HK-2 (cell line): Measurements from ENCODE around the gene ABCC1.
"Not testable (repeated sequence)": the region's sequence is repeated elsewhere in the genome, so short reads cannot be mapped to it uniquely, and the experiment has no call there.

ENCODE experiments used
- DNase-seq: peaks from one replicate; pipeline ENCODE4 v3.0.0-alpha.2; 2018; ENCODE audit not compliant: unreplicated experiment

The ABCC1 gene

DNA sequence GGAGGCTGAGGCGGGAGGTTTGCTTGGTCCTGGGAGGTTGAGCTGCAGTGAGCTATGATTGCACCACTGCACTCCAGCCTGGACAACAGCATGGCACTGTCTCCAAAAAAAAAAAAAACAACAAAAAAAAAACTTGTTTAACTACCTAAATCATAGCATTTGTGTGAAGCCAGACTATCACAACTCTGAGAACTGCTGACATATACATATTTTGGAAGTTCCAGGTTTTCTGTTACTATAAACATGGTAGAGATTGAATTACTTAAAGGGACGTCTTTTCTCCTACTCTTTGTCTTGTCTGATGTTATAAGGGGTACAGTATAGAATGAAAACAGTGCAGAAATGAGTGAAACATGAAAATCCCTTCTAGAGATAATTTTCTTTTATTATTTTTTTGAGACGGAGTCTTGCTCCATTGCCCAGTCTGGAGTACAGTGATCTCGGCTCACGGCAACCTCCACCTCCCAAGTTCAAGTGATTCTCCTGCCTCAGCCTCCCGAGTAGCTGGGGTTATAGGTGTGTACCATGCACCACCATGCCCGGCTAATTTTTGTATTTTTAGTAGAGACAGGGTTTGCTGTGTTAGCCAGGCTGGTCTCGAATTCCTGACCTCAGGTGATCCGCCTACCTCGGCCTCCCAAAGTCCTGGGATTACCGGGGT is 18.4 kb downstream of the ABCC1 start:
- no peak for DNase-seq

DNA sequence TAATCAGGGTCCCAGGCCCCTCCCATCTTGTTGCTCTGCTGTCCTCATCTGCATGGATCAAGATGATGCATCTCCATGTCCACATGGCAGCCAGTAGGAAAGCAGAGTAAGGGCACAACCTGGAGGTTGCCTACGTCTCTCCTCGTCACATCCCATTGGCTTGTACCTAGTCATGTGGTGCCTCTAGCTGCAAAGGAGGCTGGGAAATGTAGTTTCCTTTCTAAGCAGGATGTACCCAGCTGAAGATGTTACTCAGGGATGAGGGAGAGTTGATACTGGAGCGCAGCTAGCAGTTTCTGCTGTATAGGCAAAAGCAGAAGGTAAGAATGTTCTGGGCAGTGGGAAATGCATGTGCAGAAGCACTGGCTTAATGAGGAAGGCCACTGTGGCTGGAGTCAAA is 20.8 kb downstream of the ABCC1 start:
- DNase-seq, result no peak

DNA sequence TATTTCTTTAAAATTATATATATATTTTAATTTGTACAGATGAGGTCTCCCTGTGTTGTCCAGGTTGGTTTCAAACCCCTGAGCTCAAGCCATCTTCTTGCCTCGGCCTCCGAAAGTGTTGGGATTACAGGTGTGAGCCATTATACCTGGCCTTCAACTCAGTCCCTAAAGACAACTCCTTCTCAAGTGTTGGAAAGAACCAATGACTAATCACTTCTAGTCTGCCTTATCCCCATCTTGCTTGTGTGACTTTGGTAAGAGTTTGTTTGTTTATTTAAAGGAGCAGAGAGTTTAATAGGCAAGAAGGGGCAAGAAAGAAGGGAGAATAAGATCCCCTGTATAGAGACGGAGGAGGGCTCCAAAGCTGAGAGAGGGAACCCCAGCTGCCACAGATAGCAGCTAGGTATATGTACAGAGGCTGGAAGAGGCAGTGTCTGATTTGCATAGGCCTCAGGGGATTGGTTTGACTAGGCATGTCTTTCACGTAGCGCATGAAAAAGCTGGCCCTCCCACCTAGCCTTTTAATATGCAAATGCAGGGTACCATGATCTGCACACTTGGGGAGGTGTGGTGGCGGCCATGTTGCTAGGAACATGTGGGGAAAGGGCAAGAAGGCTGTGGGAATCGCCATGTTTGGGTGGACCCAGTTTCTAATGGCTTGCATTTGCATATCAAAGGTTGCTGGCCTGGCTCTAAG is 21.5 kb downstream of the ABCC1 start:
- DNase-seq, result no peak

DNA sequence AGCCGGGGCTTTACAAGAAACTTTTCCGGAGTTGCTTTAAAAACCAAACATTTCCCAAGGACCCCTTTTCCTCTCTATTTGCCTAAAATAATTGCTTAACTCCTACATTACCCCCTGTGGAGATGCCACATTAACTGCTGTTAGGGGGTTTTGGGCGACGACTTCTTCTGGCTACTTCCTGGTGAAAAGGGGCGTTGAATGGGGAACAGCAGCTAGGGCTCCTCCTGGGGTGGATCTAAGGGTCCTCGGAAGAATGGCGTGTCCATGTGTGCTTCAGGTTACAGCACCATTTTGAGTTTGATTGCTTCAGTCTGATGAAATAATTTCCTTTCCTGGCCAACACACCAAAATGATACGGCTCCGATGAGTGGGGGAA is 22.0 kb downstream of the ABCC1 start:
- no peak for DNase-seq

DNA sequence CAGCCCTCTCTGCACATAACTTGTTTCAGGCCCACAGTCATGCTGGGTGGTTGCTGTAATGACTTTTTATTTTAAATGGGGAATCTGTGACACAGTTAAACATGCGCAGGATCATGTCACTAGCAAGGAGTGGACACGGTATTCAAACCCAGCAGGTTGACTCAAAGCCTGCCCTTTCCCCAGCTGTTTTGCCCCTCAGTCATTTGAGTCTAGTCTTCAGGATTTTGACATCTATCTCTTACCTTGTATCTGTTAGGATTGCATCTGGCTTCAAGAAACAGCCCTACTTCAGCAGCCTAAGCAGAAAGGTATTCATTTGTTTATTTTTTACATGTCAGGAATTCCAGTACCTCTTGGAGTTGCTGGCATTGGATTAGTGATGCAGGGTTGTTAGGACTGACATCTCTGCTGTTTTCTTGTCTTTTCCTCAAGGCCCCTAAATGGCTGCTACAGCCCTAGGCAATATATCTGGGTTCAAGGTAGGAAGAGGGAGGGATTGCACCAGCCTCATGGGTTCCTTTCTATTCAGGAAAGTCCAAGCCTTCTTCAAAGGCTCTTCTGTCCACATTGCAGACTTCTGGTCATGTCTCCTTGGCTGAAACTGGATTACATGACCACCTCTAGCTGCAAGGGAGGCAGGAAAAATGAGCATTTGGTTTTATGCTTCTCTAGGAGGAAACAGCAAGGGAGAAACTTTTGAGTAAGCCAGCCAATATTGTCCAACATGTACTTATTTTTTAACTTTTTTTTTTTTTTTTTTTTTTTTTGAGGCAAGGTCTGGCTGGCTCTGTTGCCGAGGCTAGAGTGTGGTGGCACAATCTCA is 22.8 kb downstream of the ABCC1 start:
- DNase-seq, result no peak

DNA sequence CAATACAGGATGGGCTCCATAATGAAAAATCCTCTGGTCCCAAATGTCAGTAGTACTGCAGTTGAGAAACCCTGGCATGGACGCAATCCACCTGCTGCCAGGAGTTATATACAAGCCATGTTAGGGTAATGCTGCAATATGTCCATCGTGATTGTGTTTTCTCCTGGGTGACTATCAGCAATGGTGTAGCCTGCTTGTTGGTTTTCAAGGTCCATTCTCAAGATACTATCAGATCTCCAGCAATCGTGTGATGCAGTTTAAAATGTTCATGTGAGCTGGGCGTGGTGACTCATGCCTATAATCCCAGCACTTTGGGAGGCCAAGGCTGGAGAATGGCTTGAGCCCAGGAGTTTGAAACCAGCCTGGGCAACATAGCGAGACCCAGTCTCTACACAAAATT is 24.0 kb downstream of the ABCC1 start:
- DNase-seq, result no peak

DNA sequence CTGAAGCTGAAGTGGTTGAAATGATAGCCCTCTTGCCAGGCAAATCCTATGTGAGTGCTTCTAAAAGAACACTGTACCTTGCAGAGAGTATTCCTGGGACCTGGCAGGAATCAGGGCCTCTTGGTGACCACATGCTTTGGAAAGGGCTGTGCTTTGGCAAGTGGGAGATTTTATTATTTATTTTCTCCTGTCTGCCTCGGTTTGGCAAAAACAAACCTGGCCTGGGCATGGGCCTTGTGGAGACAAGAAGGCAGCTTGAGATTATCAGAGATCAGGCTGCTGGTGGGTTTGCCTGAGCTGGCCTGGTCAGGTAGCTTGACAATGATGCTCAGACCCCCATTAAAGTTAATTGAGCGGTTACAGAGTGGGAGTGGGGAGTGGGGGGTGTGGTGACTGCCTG is 24.6 kb downstream of the ABCC1 start:
- no peak for DNase-seq

DNA sequence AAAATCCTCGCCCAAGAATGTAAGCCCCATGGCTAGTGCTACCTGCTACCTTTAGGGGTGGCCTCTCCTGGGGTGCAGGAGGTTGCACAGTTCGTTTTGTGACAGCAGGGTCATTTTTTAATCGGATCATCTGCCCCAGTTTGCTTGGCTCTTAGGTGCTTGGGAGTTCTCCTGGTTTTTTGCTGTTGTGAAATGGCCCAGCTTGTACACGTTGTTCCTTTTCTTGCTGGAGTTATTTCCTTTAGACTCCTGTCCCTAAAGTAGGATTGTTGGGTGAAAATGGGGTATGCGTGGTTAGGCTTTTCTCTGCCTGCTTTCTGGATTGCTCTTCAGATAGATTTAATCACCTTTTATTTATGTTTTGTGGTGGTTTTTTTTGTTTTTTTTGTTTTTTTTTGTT is 25.8 kb downstream of the ABCC1 start:
- DNase-seq, result no peak

DNA sequence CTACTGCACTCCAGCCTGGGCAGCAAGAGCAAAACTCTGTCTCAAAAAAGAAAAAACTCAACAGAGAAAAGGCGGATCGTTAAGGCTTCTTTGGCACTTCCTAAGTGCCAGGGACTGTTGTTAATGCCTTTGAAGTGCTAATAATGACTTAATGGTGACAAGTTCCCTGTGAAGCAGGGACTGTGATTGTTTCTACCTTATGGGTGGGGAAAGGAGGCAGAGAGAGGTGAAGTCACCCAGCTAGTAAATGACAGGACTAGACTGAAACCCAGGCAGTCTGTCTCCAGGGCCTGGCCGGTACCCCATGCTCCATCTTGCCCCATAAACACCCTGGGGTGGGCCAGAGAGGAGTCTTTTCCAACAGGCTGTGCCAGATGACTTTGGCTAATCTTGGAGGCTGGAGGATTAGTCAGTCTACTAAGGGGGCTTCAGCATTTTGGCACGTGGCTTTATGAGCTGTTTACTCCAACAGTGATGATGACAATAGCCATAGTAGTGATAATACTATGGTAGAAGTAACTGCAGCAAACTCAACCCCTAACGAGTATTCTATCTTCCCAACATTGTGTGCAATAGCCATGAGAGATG is 26.9 kb downstream of the ABCC1 start:
- no peak for DNase-seq

DNA sequence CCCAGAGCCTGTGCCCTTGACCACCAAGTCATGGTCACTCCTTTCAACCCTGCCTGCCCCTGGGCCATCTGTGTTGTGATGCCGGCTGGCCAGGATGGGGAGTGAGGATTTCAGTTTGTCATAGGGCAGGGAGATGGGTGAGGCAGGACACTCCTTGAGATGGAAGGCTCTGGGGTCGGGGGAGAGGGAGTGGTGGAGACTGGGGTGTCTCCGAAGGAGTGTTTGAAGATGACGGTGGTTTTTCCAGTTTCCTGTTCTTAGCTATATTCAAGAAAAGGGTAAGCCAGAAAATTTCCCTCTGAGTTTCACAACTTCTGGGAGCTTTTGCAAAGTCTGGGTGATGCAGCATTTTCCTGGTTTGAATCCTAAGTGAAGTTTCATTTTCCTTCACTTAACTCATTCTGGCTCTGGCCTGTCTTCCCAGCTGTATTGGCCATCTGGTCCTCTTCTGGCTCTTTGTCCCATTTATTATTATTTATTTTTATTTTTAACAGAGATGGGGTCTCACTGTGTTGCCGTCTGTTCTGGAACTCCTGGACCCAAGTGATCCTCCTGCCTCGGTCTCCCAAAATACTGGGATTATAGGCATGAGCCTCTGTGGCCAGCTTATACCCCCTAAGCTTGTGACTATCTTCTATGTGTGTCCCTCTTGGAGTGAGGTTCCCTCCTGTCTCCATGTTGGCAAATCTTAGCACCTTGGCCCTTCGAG is 27.7 kb downstream of the ABCC1 start:
- no peak for DNase-seq

DNA sequence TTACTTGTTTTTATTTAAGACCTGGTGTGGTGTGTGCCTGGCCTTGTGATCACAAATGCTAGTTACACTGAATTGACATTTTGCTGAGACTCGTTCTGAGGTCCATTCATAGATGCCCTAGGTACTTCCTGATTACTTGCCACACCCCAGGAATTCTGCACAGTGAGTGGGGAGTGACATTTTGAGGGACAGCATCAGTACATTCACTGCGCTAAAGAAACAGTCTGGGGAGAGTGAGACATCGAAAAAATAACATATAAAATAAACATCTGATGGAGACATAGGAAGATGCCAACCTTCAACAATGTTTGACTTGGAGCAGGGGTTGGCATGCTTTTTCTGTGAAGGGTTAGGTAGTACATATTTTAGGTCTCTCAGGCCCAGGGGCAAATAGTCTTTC is 30.4 kb downstream of the ABCC1 start:
- DNase-seq, result no peak

DNA sequence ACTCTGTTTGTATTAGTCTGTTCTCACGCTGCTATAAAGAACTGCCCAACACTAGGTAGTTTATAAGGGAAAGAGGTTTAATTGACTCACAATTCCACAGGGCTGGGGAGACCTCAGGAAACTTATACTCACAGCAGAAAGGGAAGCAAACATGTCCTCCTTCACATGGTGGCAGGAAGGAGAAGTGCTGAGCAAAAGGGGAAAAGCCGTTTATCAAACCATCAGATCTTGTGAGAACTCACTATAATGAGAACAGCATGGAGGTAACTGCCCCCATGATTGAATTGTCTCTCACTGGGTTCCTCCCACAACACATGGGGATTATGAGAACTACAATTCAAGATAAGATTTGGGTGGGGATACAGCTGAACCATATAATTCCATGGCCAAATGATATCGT is 30.9 kb downstream of the ABCC1 start:
- no peak for DNase-seq

DNA sequence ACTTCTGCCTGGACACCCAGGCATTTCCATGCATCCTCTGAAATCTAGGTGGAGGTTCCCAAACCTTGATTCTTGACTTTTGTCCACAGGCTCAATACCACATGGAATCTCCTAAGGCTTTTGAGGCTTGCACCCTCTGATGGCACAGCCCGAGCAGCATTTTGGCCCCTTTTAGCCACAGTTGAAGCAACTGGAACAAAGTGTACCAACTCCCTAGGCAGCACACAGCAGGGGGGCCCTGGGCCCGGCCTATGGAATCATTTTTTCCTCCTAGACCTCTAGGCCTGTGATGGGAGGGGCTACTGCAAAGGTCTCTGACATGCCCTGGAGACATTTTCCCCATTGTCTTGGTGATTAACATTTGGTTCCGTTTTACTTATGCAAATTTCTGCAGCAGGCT is 32.0 kb downstream of the ABCC1 start:
- no peak for DNase-seq

DNA sequence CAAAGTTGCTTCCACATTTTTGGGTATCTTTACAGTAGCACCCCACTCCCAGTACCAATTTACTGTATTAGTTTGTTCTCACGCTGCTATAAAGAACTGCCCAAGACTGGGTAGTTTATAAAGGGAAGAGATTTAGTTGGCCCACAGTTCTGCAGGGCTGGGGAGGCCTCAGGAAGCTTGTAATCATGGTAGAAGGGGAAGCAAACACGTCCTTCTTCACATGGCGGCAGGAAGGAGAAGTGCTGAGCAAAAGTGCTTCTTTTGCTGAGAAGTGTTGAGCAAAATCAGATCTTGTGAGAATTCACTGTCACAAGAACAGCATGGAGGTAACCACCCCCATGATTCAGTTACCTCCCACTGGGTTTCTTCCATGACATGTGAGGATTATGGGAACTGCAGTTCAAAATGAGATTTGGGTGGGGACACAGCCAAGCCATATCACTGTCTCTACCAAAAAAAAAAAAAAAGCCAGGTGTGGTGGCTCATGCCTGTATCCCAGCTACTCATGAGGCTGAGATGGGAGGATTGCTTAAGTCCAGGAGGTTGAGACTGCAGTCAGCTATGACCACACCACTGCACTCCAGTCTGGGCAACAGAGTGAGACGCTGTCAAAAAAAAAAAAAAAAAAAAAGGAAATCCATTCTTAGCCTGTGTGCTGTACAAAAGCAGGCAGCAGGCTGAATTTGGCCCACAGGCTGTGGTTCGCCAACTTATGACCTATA is 32.9 kb downstream of the ABCC1 start:
- DNase-seq, result not testable (repeated sequence)

DNA sequence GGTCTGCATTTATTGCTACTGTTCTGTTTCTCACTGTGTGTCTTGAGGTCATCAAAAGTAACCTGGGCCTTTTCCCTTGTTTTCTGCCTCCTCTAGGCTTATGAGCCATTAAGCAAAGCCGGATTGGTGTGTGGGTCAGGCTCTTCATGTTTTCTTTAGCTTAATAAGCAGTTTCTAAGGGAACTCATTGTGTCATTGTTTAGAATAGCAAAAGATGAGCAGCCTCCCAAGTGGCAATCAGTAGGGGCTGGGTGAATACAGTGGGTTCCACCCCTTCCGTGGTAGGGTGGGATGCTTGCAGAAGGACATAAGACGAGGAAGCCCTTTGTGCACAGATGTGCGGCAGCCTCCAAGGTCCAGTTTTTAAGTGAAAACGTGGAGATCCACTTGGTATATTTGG is 34.5 kb downstream of the ABCC1 start:
- no peak for DNase-seq

DNA sequence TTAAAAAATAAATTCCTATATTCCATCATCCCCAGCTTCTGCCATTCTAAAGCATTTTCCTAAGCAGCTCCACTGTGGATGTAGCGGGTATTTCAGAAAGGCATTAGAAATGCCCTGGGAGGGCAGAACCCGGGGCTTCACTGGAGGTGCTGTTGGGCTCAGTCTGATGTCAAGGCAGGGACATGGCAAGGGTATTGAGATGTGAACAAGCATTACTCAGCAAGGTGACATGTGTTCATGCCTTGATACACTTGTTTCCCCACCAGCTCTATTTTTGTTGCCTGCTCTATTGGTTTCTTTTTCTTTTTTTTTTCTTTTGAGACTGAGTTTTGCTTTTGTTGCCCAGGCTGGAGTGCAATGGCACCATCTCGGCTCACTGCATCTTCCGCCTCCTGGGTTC is 35.7 kb downstream of the ABCC1 start:
- no peak for DNase-seq

DNA sequence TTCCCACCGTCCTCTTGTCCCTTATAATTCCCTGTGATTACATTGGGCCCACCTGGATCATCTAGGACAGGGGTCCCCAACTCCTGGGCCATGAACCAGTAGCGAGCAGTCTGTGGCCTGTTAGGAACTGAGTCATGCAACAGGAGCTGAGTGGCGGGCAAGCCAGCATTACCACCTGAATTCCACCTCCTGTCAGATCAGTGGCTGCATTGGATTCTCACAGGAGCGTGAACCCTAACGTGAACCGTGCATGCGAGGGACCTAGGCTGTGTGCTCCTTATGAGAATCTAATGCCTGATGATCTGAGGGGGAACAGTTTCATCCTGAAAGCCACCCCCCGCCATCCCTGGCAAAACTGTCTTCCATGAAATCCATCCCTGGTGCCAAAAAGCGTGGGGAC is 36.8 kb downstream of the ABCC1 start:
- no peak for DNase-seq

DNA sequence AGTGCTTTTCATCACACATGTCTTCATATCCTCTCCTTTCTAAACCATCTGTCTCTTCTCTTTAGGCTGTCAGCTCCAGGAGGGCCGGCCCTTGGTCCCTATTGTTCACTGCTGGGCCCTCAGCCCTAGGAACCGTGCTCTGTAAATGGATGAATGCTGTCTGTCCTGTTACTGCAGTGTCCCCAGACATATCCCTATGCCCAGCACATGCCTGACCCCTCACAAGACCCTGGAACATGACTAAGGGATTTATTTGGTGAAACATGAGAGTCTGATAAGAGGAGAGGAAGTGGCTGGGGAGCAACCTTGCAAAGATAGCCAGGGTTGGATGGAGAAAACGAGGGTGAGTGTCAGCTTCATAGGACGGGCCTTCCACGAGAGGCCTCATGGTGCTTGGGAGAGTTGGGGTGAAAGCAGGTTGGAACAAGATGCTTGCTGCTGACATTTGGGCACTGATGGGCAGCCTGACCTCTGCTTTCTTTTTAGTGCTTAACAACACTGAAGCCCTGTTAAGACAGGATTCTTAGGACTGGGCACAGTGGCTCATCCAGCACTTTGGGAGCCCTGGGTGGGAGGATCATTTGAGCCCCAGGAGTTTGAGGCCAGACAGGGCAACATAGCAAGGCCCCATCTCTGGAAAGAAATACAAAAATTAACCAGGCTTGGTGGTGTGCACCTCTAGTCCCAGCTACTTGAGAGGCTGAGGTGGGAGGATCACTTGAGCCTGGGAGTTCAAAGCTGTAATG is 39.0 kb downstream of the ABCC1 start:
- DNase-seq, result no peak

DNA sequence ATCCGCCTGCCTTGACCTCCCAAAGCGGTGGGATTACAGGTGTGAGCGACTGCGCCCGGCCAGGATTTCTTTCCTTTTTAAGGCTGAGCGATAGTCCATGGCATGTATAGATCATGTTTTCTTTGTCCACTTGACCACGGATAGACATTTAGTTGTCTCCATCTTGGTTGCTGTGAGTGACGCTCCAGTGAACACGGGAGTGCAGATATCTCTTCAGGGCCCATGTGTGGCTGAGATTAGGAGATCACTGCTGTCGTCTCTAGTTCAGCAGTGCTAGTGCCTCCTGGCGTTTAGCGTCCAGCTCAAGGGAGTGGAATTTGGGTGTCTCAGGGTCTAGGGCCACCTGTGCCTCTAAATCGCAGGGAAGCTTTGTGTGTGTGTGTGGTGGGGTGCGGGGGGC is 41.5 kb downstream of the ABCC1 start:
- no peak for DNase-seq

DNA sequence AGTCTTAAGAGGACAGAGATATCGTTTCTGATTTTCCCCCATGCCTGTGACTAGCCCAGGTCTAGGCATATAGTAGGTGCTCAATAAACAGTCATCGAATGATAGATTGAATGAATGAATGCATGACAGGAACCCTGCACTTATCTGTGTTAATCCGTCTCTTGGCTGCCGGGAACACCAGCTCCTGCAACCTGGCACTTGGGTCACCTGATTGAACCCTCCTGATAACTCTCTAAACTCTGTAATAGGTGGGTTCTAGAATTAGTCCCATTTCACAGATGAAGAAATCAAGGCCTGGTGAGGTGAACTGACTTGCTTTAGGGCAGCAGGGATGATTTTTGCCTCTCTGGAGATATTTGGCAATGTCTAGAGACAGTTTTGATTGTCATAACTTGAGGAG is 43.7 kb downstream of the ABCC1 start:
- DNase-seq, result no peak

DNA sequence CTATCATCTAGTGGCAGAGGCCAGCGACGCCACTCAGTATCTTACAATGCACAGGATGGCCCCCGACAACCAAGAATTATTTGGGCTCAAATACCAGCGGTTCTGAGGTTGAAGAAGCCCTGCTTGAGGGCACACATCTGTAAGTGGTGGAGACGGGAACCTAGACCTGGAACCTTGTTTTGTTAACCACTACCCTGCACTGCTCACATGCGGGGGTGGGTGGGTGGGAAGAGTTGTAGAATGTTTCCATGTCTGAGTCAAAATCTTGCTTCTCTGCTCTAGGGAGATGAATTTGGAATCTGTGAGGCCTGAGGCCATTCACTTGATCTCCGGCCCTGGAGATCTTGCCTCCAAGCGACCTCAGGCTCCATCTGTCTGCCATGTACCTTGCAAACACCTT is 44.1 kb downstream of the ABCC1 start:
- no peak for DNase-seq
